Measurements from ENCODE around the gene RGS8.

RGS8 gene

DNA sequence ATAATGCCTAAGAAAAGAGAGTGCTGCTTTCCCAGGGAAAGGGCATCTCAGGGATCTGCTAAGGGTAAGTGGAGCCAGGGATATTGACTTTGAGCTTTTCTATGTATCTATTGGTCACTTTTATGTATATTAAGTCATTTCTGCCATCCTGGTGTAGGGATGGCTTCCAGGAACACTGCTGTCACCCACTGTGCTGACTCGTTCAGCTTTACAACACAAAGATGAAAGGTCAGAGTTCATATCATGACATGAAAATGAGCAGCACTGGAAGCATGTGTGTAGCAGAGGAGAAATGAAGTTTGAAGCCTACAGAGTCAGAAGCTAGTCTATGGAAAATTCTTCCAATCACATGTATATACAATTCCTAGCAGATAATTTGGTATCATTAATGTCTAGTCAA lies 37.1 kb upstream of the RGS8 start:
- Histone ChIP-seq H3K9me3 (ENCODE audit: insufficient read depth, low read depth, low read length) (no peaks in the 10 kb centered on the region), H3K27me3 (ENCODE audit: insufficient read depth, low read length, poor library complexity, severe bottlenecking) (no peaks in the 10 kb centered on the region), H2AFZ (ENCODE audit: low read length) (no peak overlapping the region), H3K4me2 (ENCODE audit: low read depth, low read length, poor library complexity, severe bottlenecking) (no peak overlapping the region), H3K9ac (ENCODE audit: low read depth, low read length, poor library complexity, severe bottlenecking) (no peak overlapping the region), H3K79me2 (ENCODE audit: insufficient read depth, low read length) (no peaks in the 10 kb centered on the region), H3K9me2 (replicated peaks; ENCODE audit: low read depth, low read length) (no peaks in the 10 kb centered on the region), H3K4me1 (ENCODE audit: insufficient read depth, low read length, poor library complexity, severe bottlenecking) (peaks cover 18% of the 10 kb centered on the region), H3F3A (ENCODE audit: low read depth) (peaks cover 2% of the 10 kb centered on the region; the same call in 1 of the 2 replicates), H4K20me1 (ENCODE audit: insufficient read depth, low read length, poor library complexity, severe bottlenecking) (no peaks in the 10 kb centered on the region), H3K4me3 (ENCODE audit: low read length, poor library complexity, severe bottlenecking) (no peak overlapping the region), H3K36me3 (ENCODE audit: insufficient read depth, low read length) (no peaks in the 10 kb centered on the region)
- TF ChIP-seq EZH2phosphoT487 (IDR thresholded peaks at IDR 0.05; ENCODE audit: borderline replicate concordance), result no peak
- TF ChIP-seq, protein P1, sequence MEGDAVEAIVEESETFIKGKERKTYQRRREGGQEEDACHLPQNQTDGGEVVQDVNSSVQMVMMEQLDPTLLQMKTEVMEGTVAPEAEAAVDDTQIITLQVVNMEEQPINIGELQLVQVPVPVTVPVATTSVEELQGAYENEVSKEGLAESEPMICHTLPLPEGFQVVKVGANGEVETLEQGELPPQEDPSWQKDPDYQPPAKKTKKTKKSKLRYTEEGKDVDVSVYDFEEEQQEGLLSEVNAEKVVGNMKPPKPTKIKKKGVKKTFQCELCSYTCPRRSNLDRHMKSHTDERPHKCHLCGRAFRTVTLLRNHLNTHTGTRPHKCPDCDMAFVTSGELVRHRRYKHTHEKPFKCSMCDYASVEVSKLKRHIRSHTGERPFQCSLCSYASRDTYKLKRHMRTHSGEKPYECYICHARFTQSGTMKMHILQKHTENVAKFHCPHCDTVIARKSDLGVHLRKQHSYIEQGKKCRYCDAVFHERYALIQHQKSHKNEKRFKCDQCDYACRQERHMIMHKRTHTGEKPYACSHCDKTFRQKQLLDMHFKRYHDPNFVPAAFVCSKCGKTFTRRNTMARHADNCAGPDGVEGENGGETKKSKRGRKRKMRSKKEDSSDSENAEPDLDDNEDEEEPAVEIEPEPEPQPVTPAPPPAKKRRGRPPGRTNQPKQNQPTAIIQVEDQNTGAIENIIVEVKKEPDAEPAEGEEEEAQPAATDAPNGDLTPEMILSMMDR (conservative IDR thresholded peaks at IDR 0.05; ENCODE audit: low read length), result no peak

DNA sequence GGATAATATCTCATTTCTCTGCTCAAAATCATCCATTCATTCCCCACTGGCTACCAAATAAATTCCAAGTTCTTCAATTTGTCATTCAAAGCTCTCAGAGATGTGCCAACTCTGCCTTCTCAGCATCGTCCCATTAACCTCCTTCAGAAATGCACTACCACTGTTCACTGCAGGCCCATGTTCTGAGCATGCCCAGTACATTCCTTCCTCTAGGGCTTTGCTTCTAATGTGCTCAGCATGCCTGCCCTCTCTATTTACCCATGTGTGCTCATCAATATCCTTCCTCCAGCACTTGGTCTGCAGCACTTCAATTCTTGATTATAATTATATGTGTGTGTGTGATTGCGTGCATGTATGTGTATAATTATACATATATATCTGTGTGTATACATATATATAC lies 36.1 kb upstream of the RGS8 start:
- Histone ChIP-seq H3K36me3 (ENCODE audit: insufficient read depth, low read length) (no peaks in the 10 kb centered on the region), H3K4me1 (ENCODE audit: insufficient read depth, low read length, poor library complexity, severe bottlenecking) (peaks cover 22% of the 10 kb centered on the region), H3F3A (ENCODE audit: low read depth) (peaks cover 4% of the 10 kb centered on the region; the same call in 1 of the 2 replicates), H3K4me3 (ENCODE audit: low read length, poor library complexity, severe bottlenecking) (no peak overlapping the region), H3K27me3 (ENCODE audit: insufficient read depth, low read length, poor library complexity, severe bottlenecking) (no peaks in the 10 kb centered on the region), H3K9ac (ENCODE audit: low read depth, low read length, poor library complexity, severe bottlenecking) (no peak overlapping the region), H3K4me2 (ENCODE audit: low read depth, low read length, poor library complexity, severe bottlenecking) (no peak overlapping the region), H3K9me3 (ENCODE audit: insufficient read depth, low read depth, low read length) (no peaks in the 10 kb centered on the region), H3K9me2 (replicated peaks; ENCODE audit: low read depth, low read length) (no peaks in the 10 kb centered on the region), H3K79me2 (ENCODE audit: insufficient read depth, low read length) (no peaks in the 10 kb centered on the region), H2AFZ (ENCODE audit: low read length) (peak overlapping the region; percentile 42; the same call in 1 of the 2 replicates), H4K20me1 (ENCODE audit: insufficient read depth, low read length, poor library complexity, severe bottlenecking) (no peaks in the 10 kb centered on the region)
- TF ChIP-seq, protein P1 (conservative IDR thresholded peaks at IDR 0.05; ENCODE audit: low read length), result no peak
- no peak for TF ChIP-seq EZH2phosphoT487 (IDR thresholded peaks at IDR 0.05; ENCODE audit: borderline replicate concordance)

DNA sequence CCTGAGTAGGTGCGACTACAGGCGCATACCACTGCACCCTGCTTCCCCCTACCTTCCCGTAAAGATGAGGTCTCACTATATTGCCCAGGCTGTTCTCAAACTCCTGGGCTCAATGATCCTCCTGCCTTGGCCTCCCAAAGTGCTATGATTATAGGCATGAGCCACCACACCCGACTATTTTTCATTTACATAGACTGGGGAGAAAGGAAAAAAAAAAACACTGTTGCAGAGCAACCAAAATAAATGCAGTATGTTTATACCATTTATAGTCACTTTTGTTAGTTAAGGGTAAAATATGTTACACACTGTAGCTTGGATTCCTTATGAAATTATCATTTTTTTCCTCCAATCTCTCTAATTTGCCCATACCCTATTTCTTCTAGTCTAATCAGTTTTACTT lies 35.2 kb upstream of the RGS8 start:
- H3K27me3 ChIP-seq (ENCODE audit: insufficient read depth, low read length, poor library complexity, severe bottlenecking), result no peaks in the 10 kb centered on the region
- H3K4me2 ChIP-seq (ENCODE audit: low read depth, low read length, poor library complexity, severe bottlenecking), result no peak overlapping the region
- no peaks in the 10 kb centered on the region for H3K9me2 ChIP-seq (replicated peaks; ENCODE audit: low read depth, low read length)
- no peaks in the 10 kb centered on the region for H3K9me3 ChIP-seq (ENCODE audit: insufficient read depth, low read depth, low read length)
- H2AFZ ChIP-seq (ENCODE audit: low read length), result no peak overlapping the region
- no peak overlapping the region for H3K4me3 ChIP-seq (ENCODE audit: low read length, poor library complexity, severe bottlenecking)
- no peak overlapping the region for H3K9ac ChIP-seq (ENCODE audit: low read depth, low read length, poor library complexity, severe bottlenecking)
- peaks cover 4% of the 10 kb centered on the region; the same call in 1 of the 2 replicates for H3F3A ChIP-seq (ENCODE audit: low read depth)
- no peaks in the 10 kb centered on the region for H3K36me3 ChIP-seq (ENCODE audit: insufficient read depth, low read length)
- no peaks in the 10 kb centered on the region for H4K20me1 ChIP-seq (ENCODE audit: insufficient read depth, low read length, poor library complexity, severe bottlenecking)
- H3K4me1 ChIP-seq (ENCODE audit: insufficient read depth, low read length, poor library complexity, severe bottlenecking), result peaks cover 26% of the 10 kb centered on the region
- H3K79me2 ChIP-seq (ENCODE audit: insufficient read depth, low read length), result no peaks in the 10 kb centered on the region
- TF ChIP-seq, protein P1 (conservative IDR thresholded peaks at IDR 0.05; ENCODE audit: low read length), result no peak

All from Loucy (cell line).